T follicular helper cell (primary cell): ENCODE results near the gene TRABD2B.
"Not testable (repeated sequence)": the region's sequence is repeated elsewhere in the genome, so short reads cannot be mapped to it uniquely, and the experiment has no call there.

Experiments
- DNase-seq: peaks from one replicate; pipeline ENCODE4 v3.0.0-alpha.2; 2020; ENCODE audit warnings: low read depth

TRABD2B gene

DNA sequence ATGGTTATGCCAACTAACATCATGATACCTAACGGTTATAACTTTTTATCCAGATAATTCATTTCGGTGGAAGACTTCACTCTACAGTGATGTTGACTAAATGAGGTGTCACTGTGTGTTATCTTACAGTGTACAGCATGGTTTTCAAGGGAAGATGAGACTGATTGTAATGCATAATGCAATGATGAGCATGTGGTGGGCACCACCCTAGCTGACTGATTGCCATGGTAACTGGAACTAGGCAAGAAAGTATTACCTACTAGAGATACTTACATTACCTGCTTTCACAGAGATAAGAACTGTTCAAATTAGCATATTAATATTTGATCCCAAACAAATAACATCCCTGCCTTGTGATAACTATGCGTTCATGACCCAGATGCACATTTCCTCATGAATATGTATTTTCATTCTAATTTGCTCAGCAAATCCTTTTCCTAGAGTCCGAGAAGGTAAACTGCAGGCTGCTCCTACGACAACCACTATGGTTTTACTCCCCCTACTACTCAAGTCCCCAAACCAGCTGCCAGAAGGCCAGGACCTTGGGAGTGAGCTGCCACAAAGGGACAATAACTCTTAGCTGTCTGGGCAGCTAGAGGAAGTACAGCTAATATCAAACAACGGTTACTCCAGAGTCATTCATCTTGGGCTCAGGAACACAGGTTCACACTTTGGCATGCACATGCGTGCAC lies 29.2 kb downstream of the TRABD2B start:
- no peak for DNase-seq

DNA sequence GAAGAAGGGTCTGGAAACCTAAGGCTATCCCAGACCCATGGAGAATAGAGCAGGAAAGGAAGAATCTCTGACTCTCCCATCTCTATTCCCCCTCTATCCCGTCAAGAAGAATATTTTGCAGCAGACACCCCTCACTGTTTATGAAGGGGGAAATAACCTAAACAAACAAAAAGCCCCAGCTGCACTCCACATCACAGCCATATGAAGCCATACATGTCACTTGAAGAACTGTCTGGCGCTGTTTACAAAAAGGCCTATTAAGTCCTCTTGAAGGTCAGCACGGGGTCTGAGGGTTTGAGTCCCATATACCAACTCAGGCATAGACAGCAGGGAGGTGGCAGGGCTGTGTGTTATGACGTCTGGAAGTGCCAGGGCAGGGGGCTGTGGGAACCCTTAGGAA lies 31.4 kb downstream of the TRABD2B start:
- no peak for DNase-seq

DNA sequence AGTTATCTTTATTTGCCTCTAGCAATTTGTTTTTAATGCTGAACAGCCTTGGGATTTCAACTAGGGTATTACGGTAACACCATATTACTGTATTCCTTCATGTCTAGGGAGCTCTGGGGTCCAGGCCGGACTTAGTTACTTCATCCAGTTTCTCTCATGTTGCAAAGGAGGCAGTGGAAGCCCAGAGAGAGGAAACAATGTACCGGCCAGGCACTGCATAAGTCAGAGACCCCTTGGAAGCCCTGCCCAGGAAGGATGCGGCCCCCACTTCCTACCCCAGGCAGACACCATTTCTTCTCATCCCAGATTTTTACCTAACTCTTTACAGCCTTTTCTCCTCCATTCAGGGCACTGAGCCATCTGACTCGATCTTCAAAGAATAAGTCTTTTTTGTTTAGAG lies 32.5 kb downstream of the TRABD2B start:
- DNase-seq, result no peak

DNA sequence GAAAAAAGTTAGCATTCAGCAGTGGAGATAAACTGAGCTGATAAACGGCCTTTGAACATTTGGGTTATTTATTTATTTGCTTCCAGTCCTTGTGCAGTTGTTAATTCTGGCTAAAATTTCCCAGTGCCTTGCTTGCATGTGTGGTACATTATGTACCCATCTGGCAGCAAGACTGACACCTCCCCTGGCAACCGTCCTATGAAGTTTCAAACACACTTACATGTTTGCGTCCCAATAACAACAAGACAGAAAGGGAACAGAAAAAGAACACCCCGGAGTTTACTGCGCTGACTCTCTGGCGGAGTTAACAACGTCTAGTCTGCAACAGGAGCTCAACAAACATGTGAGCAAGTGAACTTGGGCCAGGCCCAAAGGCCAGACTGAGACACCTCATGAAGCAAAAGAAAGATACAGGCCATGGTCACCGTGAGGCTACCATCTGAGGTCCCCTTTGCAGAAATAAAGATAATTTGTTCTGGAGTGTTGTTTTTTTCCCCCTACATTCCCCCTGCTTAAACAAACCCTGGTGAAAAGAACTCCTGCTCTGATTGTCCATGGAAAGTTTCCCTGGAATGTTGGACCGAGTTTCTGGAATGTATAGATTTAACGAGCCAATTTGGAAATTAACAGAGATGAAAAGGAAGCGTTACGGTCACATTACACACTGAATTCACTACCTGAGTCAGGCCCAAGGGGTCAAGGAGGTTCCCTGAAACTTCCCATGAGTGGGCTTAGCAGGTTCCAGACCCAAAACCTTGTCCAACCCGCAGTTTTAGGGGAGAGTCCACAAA lies 33.4 kb downstream of the TRABD2B start:
- DNase-seq, result no peak

DNA sequence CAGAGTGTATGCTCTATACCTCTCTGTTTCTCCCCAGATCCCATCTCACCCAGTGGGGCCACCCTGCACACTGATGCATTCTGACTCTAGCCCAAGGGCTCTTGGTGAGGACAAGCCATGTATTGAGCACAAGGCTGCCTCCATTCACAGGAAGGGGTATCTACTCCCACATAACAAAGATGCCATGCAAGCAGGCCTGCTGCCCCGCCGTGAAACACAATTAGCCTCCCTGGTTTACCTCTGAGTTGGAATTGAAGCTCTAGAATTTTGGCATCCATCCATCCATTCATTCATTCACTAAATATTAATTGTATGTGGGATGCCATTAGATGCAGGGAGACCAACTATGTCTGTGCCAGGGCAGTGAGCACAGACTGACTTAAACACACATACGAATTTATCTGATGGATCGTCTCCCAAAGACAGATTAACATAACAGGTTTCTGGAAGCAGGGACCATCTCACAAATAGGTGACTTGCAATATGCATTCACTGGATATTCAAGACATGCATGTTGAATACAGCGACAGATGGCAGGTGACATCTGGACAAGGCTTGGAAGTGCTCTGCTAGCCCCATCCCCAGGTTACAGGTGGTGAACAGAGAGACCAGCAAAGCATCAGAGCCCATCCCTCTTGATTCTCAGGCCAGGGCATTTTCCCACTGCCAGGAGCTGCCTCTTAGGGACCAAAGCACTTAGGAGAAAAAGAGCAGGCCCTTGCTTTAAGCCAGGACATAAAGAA lies 34.3 kb downstream of the TRABD2B start:
- no peak for DNase-seq

DNA sequence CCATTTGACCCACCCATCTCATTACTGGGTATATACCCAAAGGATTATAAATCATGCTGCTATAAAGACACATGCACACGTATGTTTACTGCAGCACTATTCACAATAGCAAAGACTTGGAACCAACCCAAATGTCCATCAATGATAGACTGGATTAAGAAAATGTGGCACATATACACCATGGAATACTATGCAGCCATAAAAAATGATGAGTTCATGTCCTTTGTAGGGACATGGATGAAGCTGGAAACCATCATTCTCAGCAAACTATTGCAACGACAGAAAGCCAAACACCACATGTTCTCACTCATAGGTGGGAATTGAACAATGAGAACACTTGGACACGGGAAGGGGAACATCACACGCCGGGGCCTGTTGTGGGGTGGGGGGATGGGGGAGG lies 35.4 kb downstream of the TRABD2B start:
- not testable (repeated sequence) for DNase-seq

DNA sequence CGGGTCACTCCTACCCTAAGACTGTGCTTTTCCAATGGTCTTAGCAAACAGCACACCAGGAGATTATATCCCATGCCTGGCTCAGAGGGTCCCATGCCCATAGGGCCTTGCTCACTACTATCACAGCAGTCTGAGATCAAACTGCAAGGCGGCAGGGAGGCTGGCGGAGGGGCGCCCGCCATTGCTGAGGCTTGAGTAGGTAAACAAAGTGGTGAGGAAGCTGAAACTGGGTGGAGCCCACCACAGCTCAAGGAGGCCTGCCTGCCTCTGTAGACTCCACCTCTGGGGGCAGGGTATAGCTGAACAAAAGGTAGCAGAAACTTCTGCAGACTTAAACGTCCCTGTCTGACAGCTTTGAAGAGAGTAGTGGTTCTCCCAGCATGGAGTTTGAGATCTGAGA lies 40.7 kb downstream of the TRABD2B start:
- not testable (repeated sequence) for DNase-seq

DNA sequence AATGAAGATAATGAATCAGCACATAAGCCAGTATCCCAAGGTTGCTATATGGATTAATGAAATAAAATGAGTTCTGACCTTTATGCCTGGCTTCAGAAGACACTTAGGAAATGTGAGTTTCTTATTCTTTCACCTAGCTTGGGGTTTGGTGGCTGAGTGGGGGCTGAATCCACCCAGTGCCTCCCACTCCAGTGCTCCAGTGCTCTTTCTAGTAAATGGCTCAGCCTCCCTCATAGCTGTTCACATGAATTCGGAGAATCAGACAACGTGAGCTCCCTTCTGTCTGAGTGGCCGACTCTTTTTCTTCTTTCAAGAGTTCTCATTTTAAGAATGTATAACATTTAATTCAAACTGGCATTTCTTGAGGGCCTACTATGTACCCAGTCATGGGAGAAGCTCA lies 43.5 kb downstream of the TRABD2B start:
- DNase-seq, result no peak

DNA sequence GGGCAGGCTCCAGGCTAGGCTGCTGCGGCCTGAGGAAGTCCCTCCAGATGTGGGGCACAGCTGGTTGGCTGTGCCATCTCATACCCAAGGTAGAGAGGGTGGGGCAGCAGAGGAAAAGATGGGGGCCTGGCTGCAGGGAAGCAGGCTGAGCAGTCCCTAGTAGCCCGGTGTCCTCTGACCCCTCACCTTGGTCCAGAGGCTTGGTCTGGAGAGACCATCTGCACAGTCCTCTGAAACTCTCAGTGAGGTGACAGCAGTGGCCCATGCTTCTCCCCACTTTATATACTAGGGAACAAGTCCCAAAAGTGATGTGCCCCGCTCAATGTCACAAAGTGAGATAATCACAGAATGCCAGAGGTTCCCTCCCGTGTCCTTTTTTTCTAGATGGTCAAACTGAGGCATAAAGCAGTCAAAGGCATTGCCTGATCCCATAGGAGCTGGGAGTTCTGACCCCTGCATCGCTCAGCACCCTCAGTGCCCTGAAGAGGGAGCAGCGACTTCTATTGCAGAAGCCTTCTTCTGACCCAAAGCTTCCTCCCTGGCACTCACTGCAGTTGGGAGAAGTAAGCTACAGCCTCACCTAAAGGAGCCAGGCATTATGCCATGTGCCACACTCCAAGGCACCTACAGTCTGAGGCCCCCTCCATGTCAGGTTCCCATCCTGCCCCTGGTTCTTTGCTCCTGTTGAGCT lies 45.5 kb downstream of the TRABD2B start:
- no peak for DNase-seq

DNA sequence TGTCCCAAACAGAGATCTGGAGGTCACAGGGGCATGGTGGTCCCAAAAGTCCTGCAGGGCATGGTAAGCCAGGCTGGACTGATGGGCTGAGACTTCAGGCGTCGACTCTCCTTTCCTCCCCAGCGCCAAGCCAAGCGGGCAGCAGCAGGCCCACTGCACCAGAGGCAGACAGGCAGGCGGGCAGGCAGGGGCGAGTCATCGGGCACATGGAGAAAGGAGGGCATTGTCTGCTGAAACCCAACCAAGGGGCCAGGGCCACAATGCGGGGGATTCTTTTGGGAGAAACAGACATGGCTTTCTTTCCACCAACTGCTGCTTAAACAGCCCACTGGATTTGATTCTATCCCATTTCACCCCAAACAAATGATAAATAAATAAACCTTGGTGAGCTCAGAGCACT lies 46.2 kb downstream of the TRABD2B start:
- no peak for DNase-seq

DNA sequence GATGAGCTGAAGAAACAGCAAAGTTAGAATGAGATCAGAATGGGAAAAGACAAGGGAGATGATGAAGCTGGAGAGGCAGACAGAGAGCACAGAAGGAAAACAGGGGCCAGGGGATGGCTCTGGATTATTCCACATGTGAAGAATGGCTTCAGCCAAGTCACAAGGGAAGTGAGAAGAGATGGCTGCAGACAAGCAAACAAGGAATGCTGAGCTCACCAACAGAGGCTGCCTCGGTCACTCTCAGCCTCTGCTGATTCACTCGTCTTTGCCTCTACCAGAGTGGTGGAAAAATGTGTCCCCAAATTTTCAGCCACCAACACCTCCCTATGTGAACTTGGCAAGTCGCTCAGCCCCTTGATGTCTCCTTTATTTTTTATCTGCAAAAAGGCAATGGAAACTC lies 46.7 kb downstream of the TRABD2B start:
- no peak for DNase-seq

DNA sequence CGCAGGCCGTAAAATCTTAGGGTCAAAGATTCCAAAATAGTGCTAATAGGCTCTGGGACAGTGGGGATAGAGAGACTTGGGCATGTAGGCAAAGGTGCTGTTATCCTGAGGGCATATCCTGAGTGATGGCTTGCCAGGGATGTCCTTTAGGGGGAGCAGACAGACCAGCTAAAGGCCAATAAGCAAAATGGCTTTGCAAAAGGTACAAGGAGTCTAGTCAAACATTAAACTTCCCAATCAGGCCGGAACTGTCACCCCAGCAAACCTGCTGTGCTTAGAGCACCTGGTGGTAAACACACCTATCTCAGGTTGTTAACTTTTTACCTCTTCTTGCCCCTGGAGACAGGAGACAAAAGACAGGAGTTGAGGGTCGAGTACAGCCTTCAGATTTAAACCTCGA lies 49.1 kb downstream of the TRABD2B start:
- DNase-seq, result no peak

DNA sequence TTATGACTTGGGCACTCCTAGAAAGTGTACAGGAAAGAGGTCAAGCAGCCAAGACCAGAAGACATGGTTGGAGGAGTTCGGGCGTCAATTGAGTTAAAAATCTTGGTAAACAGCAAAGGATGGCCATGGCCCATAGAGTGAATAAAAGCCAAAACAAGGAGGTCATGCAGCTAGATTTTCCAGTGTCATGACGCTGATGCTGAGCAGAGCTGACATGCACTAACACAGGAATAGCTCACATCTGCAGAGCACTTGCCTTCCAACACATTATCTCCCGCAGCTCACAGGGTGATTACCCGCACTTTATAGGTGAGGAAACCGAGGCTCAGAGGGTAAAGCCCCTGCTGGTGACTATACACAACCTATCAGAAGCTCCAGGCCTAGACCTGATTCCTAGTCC lies 49.7 kb downstream of the TRABD2B start:
- DNase-seq, result no peak

DNA sequence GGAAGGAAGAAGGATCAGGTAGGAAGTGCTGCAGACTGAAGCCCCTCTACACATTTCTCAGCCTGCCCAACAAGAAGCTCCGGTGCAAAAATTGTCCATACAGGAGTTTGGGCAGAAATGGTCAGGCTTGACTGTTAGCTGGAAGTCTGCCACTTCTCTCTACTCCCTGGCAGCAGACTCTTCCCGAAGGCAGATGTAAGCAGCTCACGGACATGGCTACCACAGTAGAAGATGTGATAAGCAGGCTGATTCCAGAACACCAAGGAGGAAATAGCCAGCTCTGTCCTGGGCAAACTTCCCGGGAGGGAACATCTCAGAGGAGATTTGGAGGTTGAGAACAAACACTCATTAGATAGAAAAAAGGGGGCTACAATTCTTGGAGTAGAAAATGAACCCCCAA lies 52.6 kb downstream of the TRABD2B start:
- DNase-seq, result no peak

DNA sequence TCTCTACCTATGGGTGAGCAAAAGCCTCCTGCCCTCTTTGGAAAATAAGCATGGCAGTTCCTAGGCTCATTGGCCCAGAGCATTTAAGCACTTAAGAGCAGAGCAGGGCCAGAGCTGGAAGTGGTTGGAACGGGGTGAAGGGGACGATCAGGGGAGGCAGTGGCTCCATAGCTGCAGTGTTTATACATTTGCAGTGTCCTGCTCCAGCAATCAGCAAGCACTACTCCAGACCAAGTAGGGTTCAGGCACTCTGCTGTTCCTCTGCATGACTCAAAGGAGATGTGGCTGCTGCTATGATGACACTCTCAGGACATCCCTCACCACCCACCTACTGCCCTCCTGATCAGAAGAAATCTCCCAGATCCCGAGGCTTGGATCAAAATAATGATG lies 55.0 kb downstream of the TRABD2B start:
- DNase-seq, result no peak

DNA sequence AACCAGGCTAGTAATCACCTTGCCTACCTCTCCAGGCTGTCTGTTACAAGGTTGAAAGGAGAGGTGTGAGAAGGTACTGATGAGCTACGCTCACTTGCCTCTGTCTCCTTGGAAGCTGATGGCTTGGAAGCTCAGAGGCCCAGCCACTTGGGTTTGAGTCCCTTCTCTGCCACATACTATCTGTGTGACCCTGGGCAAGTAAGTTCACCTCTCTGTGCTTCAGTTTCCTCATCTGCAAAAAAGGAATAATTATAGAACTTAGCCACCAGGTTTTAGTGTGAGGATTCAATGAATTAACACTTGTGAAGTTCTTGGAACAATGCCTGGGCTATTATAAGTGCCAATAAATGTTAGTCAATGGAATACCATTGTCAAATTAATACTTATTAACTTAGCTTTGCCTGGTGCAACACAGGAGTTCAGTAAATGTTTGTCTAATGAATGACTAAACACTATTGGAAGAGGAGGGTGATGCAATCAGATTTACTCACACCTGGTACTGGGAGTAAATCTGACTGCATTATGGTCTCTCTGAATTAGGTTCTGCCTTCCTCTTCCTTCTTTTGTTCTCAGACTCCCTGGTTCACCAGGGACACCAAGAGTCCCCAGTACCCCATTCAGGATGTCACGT lies 55.5 kb downstream of the TRABD2B start:
- DNase-seq, result no peak

DNA sequence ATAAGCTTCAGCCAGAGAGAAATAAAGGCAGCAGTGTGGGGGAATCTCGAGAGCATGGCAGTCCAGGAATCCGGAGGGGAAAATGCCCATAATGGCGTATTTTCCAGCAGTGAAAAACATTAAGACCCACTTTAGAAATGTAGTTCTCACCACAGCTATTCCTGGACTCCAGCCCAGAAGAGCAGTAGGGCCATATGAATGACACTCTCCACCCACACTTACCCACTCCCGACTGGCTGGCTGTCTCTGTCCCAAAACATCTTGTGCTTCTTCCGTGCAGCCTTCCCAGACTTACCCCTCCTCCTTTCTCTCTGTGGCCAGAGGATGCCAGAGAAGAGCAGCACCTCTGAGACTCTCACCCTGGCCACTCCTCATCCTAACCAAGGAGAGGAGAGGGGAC lies 56.4 kb downstream of the TRABD2B start:
- DNase-seq, result no peak

DNA sequence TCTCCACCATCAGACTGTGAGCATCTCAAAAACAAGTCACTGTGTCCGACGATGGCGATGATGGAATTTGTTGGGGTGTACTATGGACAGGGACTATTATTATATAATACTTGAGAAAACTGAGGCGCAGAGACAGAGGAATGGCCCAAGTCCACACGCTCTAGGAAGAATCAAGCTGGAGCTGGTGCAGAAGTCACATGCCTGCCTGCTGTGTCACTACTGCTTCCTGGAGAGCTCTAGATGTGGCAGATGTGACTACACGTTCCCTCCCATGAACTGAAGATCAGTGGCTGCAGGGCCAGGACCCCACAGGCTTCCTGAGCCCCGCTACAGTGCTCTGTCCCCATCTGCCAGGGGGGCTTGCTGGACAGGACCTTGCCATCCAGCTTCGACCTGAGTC lies 56.9 kb downstream of the TRABD2B start:
- no peak for DNase-seq

DNA sequence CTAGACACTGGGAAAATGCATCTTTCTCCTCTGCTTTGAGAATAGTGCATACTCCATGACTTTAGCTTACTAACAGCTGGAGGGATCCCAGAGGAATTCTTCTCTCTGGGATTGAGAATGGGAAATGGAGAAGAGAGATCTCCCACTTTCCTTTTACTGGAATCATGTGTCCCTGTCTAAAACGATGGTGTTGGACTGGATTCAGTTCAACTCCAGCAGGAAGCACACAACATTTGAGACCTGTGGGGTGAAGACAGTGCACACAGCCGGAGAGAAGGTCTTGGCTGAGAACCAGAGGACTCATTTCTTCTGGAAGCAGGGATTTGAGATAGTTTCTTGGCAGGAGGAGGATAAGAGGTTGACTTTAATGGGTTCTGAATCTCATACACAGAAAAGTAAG lies 58.7 kb downstream of the TRABD2B start:
- no peak for DNase-seq

DNA sequence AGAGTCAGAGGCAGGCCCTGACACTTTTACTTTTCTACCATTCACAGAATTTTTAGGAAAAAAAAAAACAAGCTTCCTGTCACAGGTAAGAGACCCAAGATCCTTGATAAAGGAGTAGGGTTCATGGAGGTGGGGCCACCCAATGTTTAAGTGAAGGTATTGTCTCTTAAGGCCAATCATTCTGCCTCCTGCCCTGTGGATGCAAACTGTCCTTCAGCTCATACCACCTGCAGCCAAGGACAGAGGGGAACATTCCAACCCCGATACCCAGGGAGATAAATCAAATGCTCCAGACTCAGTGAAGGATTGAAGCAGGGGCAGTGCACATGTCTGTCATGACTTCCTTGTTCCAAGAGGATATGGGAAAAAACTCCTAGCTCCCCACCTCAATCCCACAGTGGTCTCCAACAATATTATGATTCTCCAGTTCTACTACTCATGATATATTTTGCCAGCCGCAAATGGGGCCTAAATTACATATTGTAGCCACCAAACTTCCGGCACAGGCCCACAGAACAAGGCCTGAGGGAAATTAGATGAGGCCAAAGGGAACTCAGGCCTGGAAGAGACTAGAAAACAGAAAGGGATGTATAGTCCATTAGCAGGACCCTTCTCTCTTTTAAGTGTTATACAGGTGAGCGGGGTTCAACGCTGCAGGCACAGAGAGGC lies 59.5 kb downstream of the TRABD2B start:
- no peak for DNase-seq

DNA sequence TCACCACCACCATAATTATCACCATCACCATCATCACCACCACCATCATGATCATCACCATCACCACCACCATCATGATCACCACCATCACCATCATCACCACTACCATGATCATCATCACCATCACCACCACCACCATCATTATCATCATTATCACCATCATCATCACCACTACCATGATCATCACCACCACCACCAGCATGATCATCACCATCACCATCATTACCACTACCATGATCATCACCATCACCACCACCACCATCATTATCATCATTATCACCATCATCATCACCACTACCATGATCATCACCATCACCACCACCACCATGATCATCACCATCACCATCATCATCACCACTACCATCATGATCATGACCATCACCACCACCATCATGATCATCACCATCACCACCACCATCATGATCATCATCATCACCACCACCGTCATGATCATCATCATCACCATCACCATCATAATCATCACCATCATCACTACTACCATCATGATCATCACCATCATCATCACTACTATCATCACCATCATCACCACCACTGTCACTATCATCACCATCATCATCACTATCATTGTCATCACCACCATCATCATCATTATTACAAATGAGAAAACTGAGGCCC lies 60.2 kb downstream of the TRABD2B start:
- no peak for DNase-seq
